ENCODE results near the gene KIZ. TPM values are rescaled to one million over a fixed set of nuclear protein-coding genes. Genes with fewer than 3 reads are reported as not detected.

KIZ gene
- total and polyA plus RNA-seq, 2 donors (not counting 1 experiment from before 2014, with no cell fraction given): 19.7 to 40.4 TPM

DNA sequence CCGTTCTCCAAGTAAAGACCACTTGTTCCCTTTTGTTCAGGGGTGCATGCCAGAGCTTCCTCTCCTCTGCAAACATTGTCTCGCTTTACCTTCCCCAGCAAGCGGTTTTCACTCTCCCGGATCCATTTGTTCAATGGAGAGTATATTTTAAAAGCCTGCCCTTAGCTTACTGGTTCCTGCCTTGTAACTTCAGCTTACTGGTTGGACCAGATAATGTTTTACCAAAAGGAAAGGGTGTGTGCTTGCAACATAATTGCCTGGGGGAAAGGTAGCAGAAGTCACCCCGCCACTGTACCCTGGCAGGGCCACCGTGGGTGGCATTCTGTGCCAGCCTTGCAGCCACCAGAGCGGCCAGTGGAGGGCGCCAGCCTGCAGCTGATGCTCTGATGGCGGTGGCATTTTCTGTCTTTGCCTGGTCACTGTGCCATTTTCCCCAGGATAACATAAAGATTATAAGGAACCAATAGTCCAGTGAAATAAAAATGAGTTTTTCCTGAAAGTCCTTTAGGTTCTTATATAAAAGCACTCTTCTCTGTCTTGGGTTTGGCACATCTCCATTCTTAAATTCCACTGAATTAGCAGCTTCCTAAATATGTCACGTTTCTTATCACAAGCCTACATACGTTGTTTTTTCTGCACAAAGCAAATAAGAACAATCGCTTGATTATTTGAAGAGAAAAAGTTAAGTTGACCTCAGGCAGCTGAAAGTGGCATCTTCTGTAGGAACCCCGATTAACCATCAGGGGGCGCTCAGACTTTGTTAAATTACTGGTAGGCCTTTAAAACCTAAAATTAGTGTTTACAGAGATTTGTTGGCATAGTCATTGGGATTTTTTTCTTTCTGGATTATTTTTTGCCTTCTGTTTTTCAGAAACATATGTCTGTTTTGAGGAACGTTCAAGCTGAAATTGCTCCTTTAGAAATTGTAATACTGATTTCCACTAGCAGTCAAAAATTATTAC lies 109.9 kb downstream of the KIZ start:
- no peak overlapping the region for H3K9ac ChIP-seq (ENCODE audit: low read length)
- no peaks in the 10 kb centered on the region for H3K27me3 Mint-ChIP-seq
- CTCF ChIA-PET: interaction anchor here (0.6 to 6.1 kb wide), 27 partner anchors 10 to 379 kb away, joined by 3 to 70 read pairs (median 4); partner anchors contain the start of gene XRN2

More for the DNA sequence above, 109.9 kb downstream of the KIZ start:
- Mint-ChIP-seq H3K27ac (no peak overlapping the region), H3K9me3 (ENCODE audit: insufficient read depth) (no peaks in the 10 kb centered on the region), H3K4me3 (no peak overlapping the region), H3K4me1 (peaks cover 1% of the 10 kb centered on the region)
- Histone ChIP-seq H2AFZ (ENCODE audit: insufficient read depth, low read depth, low read length, poor library complexity, severe bottlenecking) (no peak overlapping the region), H3K4me2 (replicated peaks; ENCODE audit: low read depth, low read length, poor library complexity, severe bottlenecking) (no peak overlapping the region), H3K79me2 (ENCODE audit: control insufficient read depth, insufficient read depth, low read length) (no peaks in the 10 kb centered on the region), H3K9me3 (ENCODE audit: control extremely low read depth in 1 of 3, control insufficient read depth in 2 of 3, insufficient read depth in 1 of 3, low read length in 2 of 3) (no peaks in the 10 kb centered on the region), H3K27ac (ENCODE audit: low read length in 2 of 2) (no peak overlapping the region), H3K4me1 (ENCODE audit: control insufficient read depth in 2 of 2, insufficient read depth in 2 of 2, low read length in 2 of 2) (peaks cover 0 to 4% of the 10 kb centered on the region in 2 donors), H3K4me3 (ENCODE audit: control extremely low read depth in 1 of 5, extremely low read depth in 1 of 5, insufficient read depth in 1 of 5, low read depth in 2 of 5, low read length in 4 of 5) (no peak overlapping the region), H3K27me3 (replicated peaks in 1 of 4; ENCODE audit: control extremely low read depth in 1 of 4, control insufficient read depth in 3 of 4, insufficient read depth in 4 of 4, low read length in 3 of 4) (no peaks in the 10 kb centered on the region), H4K20me1 (ENCODE audit: control insufficient read depth, insufficient read depth, low read length, poor library complexity, severe bottlenecking) (no peaks in the 10 kb centered on the region), H3K36me3 (replicated peaks in 1 of 2; ENCODE audit: control extremely low read depth in 1 of 2, control insufficient read depth in 1 of 2, extremely low read depth in 1 of 2, insufficient read depth in 2 of 2, low read length in 1 of 2) (peaks cover 0 to 21% of the 10 kb centered on the region in 2 experiments)
- peak; percentile 62 for DNase-seq
- WGBS (ENCODE audit: insufficient coverage): 14% methylated on average over 6 of the region's 15 CpGs
- peak; percentile 49 for ATAC-seq (ENCODE audit: low read depth)
- POLR2A ChIA-PET: no interaction called here
- TF ChIP-seq, protein P1, sequence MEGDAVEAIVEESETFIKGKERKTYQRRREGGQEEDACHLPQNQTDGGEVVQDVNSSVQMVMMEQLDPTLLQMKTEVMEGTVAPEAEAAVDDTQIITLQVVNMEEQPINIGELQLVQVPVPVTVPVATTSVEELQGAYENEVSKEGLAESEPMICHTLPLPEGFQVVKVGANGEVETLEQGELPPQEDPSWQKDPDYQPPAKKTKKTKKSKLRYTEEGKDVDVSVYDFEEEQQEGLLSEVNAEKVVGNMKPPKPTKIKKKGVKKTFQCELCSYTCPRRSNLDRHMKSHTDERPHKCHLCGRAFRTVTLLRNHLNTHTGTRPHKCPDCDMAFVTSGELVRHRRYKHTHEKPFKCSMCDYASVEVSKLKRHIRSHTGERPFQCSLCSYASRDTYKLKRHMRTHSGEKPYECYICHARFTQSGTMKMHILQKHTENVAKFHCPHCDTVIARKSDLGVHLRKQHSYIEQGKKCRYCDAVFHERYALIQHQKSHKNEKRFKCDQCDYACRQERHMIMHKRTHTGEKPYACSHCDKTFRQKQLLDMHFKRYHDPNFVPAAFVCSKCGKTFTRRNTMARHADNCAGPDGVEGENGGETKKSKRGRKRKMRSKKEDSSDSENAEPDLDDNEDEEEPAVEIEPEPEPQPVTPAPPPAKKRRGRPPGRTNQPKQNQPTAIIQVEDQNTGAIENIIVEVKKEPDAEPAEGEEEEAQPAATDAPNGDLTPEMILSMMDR (IDR thresholded peaks at IDR 0.05): peak; percentile 95
- TF ChIP-seq EZH2 (IDR thresholded peaks at IDR 0.05; ENCODE audit: borderline replicate concordance, insufficient read depth, low read depth, low read length, poor library complexity, severe bottlenecking): no peak
- intact Hi-C loops (cut with micrococcal nuclease): loop anchor here (10.0 kb wide), 2 partner anchors 109 to 371 kb away; no protein-coding TSS in a partner anchor
